Posterior cingulate gyrus (tissue), 11 donors: Measurements from ENCODE around the gene CLDN19.
"Not testable (repeated sequence)": the region's sequence is repeated elsewhere in the genome, so short reads cannot be mapped to it uniquely, and the experiment has no call there.

ENCODE experiments used
- DNase-seq, 10 donors: peaks; one replicate each; pipeline versions ENCODE4 v3.0.0 to v3.0.0-alpha.2; 2020 to 2021; ENCODE audit warnings: mixed read lengths in 3 of 10
- intact Hi-C: fragments of 100-400 bp; cut with DNase I; formaldehyde crosslinking; loops from one replicate; pipeline ENCODE4 v1.15.1; 2023

CLDN19 gene

DNA sequence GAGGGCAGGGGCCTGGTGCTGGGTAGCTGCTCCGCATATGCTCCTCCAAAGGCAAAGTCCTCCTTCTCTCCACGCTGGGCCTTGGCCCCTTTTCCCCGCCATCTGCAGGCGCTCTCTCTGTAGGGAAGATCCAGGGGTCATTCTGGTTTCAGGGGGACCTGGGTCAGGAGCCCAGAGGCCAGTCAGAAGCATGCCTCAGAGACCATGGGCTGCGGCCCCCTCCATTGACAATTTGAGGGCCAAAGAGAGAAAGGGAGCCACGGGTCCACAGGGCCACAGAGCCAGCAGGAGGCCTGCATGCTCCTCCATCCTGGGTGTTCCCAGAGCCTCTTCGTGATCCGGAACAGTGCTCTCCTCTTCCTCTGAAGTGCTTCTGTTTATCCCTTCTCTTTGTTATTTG is 2.1 kb upstream of the CLDN19 start:
- DNase-seq = peak in 1 of 10 donors; percentile 65
- intact Hi-C loops = loop anchor here (10.0 kb wide), 2 partner anchors 57 to 397 kb away; partner anchors contain the start of gene YBX1

GRCh38 chr1:42741706-42742105 is 1.7 kb upstream of the CLDN19 start:
- DNase-seq = no peak
- intact Hi-C loops = loop anchor here (10.0 kb wide), 2 partner anchors 57 to 397 kb away; partner anchors contain the start of gene YBX1

DNA sequence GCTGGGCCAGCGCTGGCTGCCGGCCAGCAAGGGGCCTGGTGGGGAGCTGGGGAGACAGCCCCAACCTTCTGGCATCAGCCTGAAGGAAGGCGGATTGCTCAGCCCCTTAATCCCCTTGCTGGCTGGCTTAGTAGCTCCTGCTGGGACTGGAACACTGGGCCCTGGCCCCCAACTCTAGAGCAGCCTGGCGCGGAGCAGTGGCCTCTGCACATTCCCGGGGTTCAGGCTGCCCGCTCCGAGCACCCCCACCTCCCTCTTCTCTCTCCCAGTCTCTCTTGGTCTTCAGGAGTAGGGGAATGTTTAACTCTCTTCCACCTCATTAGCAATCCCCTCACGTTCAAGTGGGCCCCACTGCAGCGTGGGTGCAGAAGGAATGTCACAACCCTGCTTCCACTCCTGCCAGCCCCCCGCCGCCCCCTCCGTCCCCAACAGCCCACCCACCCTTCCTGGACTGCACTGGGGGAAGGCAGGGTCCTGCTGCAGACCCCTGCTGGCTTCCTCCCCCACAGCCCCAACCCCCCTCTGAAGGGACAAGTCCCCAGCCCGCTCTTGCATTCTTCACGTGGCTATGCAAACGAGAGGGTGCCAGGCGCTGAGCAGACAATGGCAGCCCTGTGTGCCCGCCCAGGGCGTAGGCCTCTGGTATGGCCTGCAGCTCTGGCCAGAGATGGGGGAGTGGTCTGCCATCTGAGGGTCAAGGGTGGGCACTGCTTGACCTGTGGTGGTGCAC is 980 bp upstream of the CLDN19 start:
- peak in 1 of 10 donors; percentile 85 for DNase-seq
- intact Hi-C loops = loop anchor here (10.0 kb wide), 2 partner anchors 56 to 396 kb away; partner anchors contain the start of gene YBX1

- intact Hi-C loops = no loop called here
- DNase-seq = no peak
Observed at GRCh38 chr1:42738678-42739226, 1.3 kb downstream of the CLDN19 start.

DNA sequence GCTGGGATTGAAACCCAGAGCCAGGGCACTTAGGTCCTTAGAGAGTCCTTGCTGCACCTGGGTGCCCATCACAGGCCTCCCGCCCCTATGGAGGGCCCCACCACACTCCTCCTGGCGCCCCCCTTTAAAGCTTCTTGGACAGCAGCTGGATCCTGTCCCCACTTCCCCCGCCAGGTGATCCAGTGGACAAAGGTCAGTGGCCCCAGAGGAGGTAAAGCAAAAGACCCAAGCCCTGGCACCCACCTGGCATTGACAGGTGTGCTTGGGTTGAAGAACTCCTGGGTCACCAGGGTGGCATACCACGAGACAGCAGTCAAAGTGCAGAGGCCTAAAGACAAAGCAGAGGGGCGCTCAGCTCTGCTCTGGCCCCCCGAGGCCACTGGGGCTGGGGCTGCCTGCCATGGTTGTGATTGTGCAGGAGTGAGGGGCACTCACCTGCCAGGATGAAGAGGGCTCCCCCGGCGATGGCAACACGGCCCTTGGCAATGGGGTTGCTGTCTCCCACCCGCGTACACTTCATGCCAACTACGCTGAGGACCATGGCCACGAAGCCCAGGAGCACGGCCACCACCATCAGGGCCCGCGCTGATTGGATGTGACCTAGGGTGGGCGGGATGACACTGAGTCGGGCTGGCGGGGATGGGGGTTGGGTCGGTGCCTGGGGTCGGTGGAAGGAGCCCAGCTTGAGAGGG is 1.9 kb downstream of the CLDN19 start:
- intact Hi-C loops = no loop called here
- DNase-seq = peak in 1 of 10 donors; percentile 79

DNA sequence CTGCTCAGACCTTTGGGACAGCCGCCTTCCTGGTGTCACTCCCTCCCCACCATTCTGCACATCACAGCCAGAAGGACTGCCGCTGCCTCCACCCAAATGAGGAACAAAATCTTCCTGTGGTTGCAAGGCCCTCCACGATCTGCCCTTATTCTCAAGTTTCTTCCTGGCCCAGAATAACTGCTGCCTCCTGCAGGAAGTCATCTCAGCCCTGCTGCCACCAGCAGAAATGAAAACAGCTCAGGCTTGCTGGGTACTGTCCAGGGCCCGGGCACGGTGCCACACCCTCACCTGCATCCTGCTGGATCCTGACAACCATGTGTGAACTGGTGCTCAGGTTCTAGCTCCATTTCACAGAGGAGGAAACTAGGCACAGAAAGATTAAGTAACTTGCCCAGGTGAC is 2.8 kb downstream of the CLDN19 start:
- intact Hi-C loops = no loop called here
- DNase-seq = peak in 1 of 10 donors; percentile 65

GRCh38 chr1:42736571-42737200 is 3.4 kb downstream of the CLDN19 start:
- intact Hi-C loops = no loop called here
- peak in 1 of 10 donors; percentile 66 for DNase-seq

- intact Hi-C loops = no loop called here
Observed at GRCh38 chr1:42736152-42736551, 3.9 kb downstream of the CLDN19 start.

DNA sequence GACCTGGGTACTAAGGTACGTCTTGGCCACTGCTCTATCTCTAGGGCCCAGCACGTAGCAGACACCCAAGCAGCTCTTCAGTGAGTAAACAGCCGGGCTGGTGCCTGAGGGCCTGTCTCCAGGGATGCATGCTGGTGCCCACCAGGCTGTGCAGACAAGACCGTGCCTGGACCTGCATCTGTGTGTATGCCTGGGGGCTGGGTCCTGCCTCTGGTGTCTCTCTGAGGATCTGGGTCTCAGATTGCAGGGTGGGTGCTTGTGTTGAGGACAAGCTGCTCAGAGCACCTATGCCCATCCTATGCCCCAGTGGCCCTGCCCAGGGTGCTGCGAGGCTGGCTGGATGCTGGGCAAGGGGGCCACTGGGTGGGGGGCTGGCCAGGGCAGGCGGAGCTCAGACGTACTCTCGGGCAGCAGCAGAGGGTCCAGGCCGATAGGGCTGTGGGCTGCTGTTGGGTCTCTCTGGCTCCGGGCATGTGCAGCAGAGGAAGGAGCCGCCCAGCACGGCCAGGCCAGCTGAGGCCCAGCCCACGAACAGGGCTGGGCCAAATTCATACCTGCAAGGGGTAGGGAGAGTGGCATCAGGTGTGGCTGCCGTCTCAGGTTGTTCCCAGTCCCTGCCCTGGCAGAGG is 4.4 kb downstream of the CLDN19 start:
- intact Hi-C loops = no loop called here
- peak in 1 of 10 donors; percentile 70 for DNase-seq

More at GRCh38 chr1:42736152-42736551, 3.9 kb downstream of the CLDN19 start:
- no peak for DNase-seq

DNA sequence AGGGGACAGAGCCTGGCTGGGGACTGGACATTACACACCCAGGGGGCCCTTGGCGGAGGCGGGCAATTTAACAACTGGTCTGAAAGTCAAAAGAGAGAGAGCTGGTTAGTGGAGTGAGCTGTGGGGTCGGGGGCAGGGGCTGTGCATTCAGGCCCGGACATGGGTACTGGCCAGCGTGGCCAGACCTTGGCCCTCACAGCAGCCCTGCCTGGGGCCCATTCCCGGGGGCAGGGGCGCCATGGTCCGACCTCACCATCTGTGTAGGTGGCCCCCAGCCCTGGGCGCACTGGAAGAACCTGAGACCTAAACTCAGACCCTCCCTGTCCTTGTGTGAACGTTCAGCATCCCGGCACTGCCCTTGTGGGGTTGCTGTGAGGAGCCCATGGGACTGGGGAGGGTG is 5.0 kb downstream of the CLDN19 start:
- DNase-seq = no peak
- intact Hi-C loops = no loop called here

GRCh38 chr1:42734201-42735035 is 5.6 kb downstream of the CLDN19 start:
- intact Hi-C loops = no loop called here

GRCh38 chr1:42733415-42734200 is 6.4 kb downstream of the CLDN19 start:
- no peak for DNase-seq
- intact Hi-C loops = no loop called here

More at GRCh38 chr1:42734201-42735035, 5.6 kb downstream of the CLDN19 start:
- no peak for DNase-seq

GRCh38 chr1:42732126-42732680 is 7.8 kb downstream of the CLDN19 start:
- intact Hi-C loops = no loop called here
- DNase-seq = no peak

DNA sequence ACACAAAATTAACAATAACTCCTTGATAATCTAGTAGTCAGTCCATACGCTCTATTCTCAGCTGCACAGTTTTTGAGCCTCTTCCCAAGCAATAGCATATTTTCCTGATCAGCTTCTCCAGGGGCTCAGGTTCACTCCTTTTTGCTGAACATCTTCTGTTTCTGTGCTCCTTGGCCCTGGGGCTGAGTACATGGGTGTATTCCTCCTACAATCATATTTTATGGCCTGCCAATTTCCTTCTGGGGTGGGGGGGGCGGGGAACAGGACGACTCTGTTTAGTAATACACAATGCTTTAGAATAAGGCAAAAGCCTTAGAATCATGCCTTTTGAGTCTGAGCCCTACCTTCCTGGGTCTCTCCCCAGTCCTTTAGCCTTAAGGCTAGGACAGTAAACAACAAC is 8.5 kb downstream of the CLDN19 start:
- DNase-seq = no peak
- intact Hi-C loops = no loop called here

DNA sequence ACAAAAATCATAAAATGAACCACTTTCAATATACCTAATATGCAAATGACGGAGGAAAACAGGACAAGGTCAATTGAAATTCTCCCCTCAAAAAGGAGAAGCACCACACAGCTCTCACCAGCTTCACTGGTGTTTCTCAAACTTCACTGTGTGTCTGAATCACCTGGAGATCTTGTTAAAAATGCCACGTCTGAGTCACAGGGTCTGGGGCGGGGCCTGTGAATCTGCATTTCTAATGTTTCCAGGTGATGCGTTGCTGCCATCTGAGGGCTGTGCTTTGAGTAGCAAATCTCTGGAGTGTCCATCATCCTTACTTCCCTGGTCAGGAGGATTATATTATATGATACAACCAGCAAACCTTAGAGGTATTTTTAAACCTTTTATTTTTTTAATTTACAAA is 9.0 kb downstream of the CLDN19 start:
- DNase-seq = no peak
- intact Hi-C loops = no loop called here

DNA sequence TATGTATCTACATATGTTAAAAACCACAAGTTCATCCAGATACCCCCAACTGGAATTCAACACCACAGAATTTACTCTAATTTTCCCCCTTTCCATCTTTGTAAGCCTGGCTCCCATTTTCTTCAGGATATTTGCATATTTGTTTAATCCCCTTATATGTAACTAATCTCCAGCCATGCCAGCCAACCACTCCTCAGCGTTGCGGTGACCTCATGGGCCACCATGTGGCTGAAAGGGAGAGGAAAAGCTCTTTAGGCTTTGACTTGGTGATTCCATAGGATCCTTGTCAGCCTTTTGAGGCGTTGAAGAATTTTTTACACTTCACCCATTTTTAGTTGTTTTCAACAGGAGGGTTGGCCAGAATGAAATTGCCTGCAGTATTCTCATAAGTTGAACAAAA is 10.0 kb downstream of the CLDN19 start:
- no peak for DNase-seq
- intact Hi-C loops = no loop called here

- intact Hi-C loops, DNase-seq: not testable (repeated sequence)
Observed at GRCh38 chr1:42725820-42726219, 14.2 kb downstream of the CLDN19 start.

- intact Hi-C loops = no loop called here
- DNase-seq = no peak
Observed at GRCh38 chr1:42723511-42723910, 16.5 kb downstream of the CLDN19 start.
